Endothelial cell of umbilical vein (primary cell): ENCODE measurements around the gene RMND1. TPM values are rescaled to one million over a fixed set of nuclear protein-coding genes. Genes with fewer than 3 reads are reported as not detected.

ENCODE experiments used
- BruUV-seq: library from RNA; stranded (reverse); fragments of 400-500 nt; replicated peaks from 2 replicates; lab custom pipeline; 2021; lab: Mats Ljungman, UMichigan
- CTCF ChIA-PET: fragments of 300-600, 350-600 bp; sonication (Branson Sonifier 250); formaldehyde crosslinking; loops from one replicate; lab custom pipeline; 2021; ENCODE audit warnings: antibody characterized with exemption, inconsistent platforms; lab: Charles Lee
- POLR2A ChIA-PET: fragments of 300-600, 350-600 bp; sonication (Branson Sonifier 250); formaldehyde crosslinking; loops from one replicate; lab custom pipeline; 2021; ENCODE audit warnings: antibody characterized with exemption, inconsistent platforms; lab: Charles Lee
- DNase-seq: peaks from one replicate; pipeline ENCODE4 v3.0.0-alpha.2; 2011; ENCODE audit warnings: low read depth, low spot score
- FAIRE-seq: peaks from 2 replicates; lab custom pipeline; 2011; peaks lifted over from hg19 to GRCh38; lab: Jason Lieb, UNC
- H2AFZ ChIP-seq: 2 replicates; pipeline ENCODE4 v1.6.0; 2012; ENCODE audit warnings: low read depth, low read length, control low read depth, inconsistent platforms
- H3K27ac ChIP-seq: 2 replicates; pipeline ENCODE4 v1.5.1; 2011; ENCODE audit warnings: low read depth, mild to moderate bottlenecking, control low read depth, low read length, moderate library complexity; ENCODE audit not compliant: insufficient read depth
- H3K27me3 ChIP-seq, 2 experiments: 2 replicates each; pipeline versions ENCODE4 v1.6.0 to v1.6.1; 2011; ENCODE audit warnings: low read length in 2 of 2, mixed read lengths in 1 of 2; ENCODE audit not compliant: control insufficient read depth in 2 of 2, insufficient read depth in 2 of 2
- H3K36me3 ChIP-seq, 2 experiments: 2 replicates in 1 of 2; 3 replicates in 1 of 2; pipeline ENCODE4 v1.5.1; 2011; ENCODE audit warnings: low read length in 2 of 2, mild to moderate bottlenecking in 1 of 2, moderate library complexity in 1 of 2; ENCODE audit not compliant: control insufficient read depth in 2 of 2, insufficient read depth in 2 of 2; ENCODE audit errors: extremely low read depth in 1 of 2
- H3K4me1 ChIP-seq: 3 replicates; pipeline ENCODE4 v1.5.1; 2011; ENCODE audit warnings: mild to moderate bottlenecking, low read length; ENCODE audit not compliant: control insufficient read depth, insufficient read depth; ENCODE audit errors: extremely low read depth
- H3K4me2 ChIP-seq: 2 replicates; pipeline ENCODE4 v1.6.1; 2011; ENCODE audit warnings: low read length, control low read depth, mixed read lengths; ENCODE audit not compliant: insufficient read depth
- H3K4me3 ChIP-seq, 3 experiments: fragments of 200-600 bp in 1 of 3; sonication (generic), shearing (Covaris generic) in 1 of 3; replicated peaks in 1 of 3; 2 replicates each; pipeline ENCODE4 v1.5.1; 2011 to 2016; ENCODE audit warnings: control low read depth in 3 of 3, low read length in 3 of 3, mild to moderate bottlenecking in 2 of 3, inconsistent platforms in 1 of 3, low read depth in 1 of 3, moderate library complexity in 1 of 3; ENCODE audit not compliant: insufficient read depth in 1 of 3
- H3K79me2 ChIP-seq: 2 replicates; pipeline ENCODE4 v1.6.0; 2012; ENCODE audit warnings: low read length, inconsistent platforms; ENCODE audit not compliant: control insufficient read depth, insufficient read depth
- H3K9ac ChIP-seq: replicated peaks from 2 replicates; pipeline ENCODE3; 2011; ENCODE audit warnings: low read length, control low read depth; ENCODE audit not compliant: insufficient read depth; ENCODE audit errors: extremely low read depth
- H3K9me1 ChIP-seq: replicated peaks from 3 replicates; pipeline ENCODE4 v1.6.0; 2011; ENCODE audit warnings: mild to moderate bottlenecking, low read length; ENCODE audit not compliant: control insufficient read depth, insufficient read depth; ENCODE audit errors: extremely low read depth
- H3K9me3 ChIP-seq: replicated peaks from 2 replicates; pipeline ENCODE4 v1.5.1; 2012; ENCODE audit warnings: low read length, inconsistent platforms; ENCODE audit not compliant: control insufficient read depth, insufficient read depth
- H4K20me1 ChIP-seq: replicated peaks from 2 replicates; pipeline ENCODE3; 2011; ENCODE audit warnings: mild to moderate bottlenecking, low read length; ENCODE audit not compliant: control insufficient read depth, insufficient read depth; ENCODE audit errors: extremely low read depth
- MYC ChIP-seq: IDR thresholded peaks from one replicate; pipeline ENCODE4 v1.6.1; 2011; ENCODE audit warnings: mild to moderate bottlenecking, low read depth, low read length
- POLR2A ChIP-seq: IDR thresholded peaks from 2 replicates; pipeline ENCODE4 v1.6.1; 2012; ENCODE audit warnings: low read depth, mild to moderate bottlenecking, control low read depth, low read length
- POLR2AphosphoS5 ChIP-seq: IDR thresholded peaks from 2 replicates; pipeline ENCODE4 v1.6.1; 2012; ENCODE audit warnings: low read depth, mild to moderate bottlenecking, control low read depth, low read length, moderate library complexity; ENCODE audit not compliant: insufficient read depth
- dilution Hi-C: fragments of 300-500 bp; cut with MboI; formaldehyde crosslinking; loops from one replicate; pipeline ENCODE4 v1.15.0; 2019; ENCODE audit warnings: low sequenced_read_pairs; ENCODE audit not compliant: extremely low pct_ligation_motif_present
- intact Hi-C: fragments of 100-400 bp; cut with micrococcal nuclease; formaldehyde crosslinking; loops from one replicate; pipeline ENCODE4 v1.10.0; 2022
- polyA plus RNA-seq, 4 experiments: library from polyadenylated mRNA; depleted of rRNA in 3 of 4; stranded (reverse) in 3 of 4; unstranded in 1 of 4; fragments of >200 nt; gene quantifications; 2 replicates each; pipeline versions ENCODE4 v1.2.1 to v1.2.3, GENCODE V29; 2011 to 2012; ENCODE audit warnings: missing spikeins in 1 of 4
- total RNA-seq: library from RNA; stranded (reverse); gene quantifications from 2 replicates; pipeline ENCODE4 v1.2.3, GENCODE V29; 2021
- TF ChIP-seq, protein P1 (sequence below), 2 donors: IDR thresholded peaks; 1 replicate in 1 of 2; 2 replicates in 1 of 2; pipeline ENCODE4 v1.5.1; 2011; ENCODE audit warnings: low read length in 2 of 2, mild to moderate bottlenecking in 2 of 2, moderate library complexity in 2 of 2, control low read depth in 1 of 2, inconsistent platforms in 1 of 2, low read depth in 1 of 2; ENCODE audit not compliant: insufficient read depth in 1 of 2; ENCODE audit errors: extremely low read depth in 1 of 2

Gene RMND1
- total and polyA plus RNA-seq, 2 donors (not counting 3 experiments of a cell fraction or from before 2014, with no cell fraction given) = 6.3 to 21.4 TPM

DNA sequence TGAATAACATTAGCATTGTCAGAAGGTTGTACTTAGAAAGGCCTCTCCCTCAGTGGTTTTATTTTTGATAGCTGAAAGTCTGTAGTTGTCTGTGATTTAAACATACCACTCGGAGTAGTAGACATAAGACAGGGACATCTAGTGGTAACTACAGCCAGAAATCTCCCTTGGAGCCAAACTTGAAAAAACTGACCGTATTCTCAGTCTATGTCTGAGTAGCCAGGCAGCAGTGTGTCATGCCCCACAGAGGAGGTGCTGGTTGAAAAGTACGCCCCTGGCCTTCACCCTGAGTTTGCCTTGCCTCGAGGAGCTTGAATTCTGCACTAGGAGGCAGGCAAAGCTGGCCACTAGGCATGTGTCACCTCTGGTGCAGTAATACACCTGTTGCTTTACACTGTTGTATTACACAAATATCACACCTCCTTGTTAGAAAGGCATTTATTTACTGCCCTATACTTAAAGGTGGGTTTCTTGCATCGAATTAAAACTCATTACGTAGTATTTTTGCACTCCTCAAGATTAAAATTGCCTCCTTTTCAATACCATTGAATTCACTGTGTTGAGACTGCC is 81.3 kb downstream of the RMND1 start:
- CTCF ChIA-PET = interaction anchor here (0.6 to 3.3 kb wide), 13 partner anchors 12 to 553 kb away, joined by 3 to 23 read pairs (median 4); no protein-coding TSS in a partner anchor
- H2AFZ ChIP-seq = no peak overlapping the region
- dilution Hi-C loops (no loop called here), intact Hi-C loops (no loop called here)
- H3K27ac ChIP-seq = no peak overlapping the region
- H3K36me3 ChIP-seq = peaks cover 3 to 16% of the 10 kb centered on the region in 2 experiments
- no TSS peak for BruUV-seq
- no peak for FAIRE-seq
- peaks cover 10% of the 10 kb centered on the region for H3K79me2 ChIP-seq
- no peaks in the 10 kb centered on the region for H4K20me1 ChIP-seq
- no peaks in the 10 kb centered on the region for H3K9me1 ChIP-seq
- H3K4me2 ChIP-seq = no peak overlapping the region
- H3K9ac ChIP-seq = no peak overlapping the region
- H3K4me1 ChIP-seq = peaks cover 25% of the 10 kb centered on the region
- H3K9me3 ChIP-seq = no peaks in the 10 kb centered on the region
- peak; percentile 42 for DNase-seq
- TF ChIP-seq, protein P1, sequence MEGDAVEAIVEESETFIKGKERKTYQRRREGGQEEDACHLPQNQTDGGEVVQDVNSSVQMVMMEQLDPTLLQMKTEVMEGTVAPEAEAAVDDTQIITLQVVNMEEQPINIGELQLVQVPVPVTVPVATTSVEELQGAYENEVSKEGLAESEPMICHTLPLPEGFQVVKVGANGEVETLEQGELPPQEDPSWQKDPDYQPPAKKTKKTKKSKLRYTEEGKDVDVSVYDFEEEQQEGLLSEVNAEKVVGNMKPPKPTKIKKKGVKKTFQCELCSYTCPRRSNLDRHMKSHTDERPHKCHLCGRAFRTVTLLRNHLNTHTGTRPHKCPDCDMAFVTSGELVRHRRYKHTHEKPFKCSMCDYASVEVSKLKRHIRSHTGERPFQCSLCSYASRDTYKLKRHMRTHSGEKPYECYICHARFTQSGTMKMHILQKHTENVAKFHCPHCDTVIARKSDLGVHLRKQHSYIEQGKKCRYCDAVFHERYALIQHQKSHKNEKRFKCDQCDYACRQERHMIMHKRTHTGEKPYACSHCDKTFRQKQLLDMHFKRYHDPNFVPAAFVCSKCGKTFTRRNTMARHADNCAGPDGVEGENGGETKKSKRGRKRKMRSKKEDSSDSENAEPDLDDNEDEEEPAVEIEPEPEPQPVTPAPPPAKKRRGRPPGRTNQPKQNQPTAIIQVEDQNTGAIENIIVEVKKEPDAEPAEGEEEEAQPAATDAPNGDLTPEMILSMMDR (IDR thresholded peaks at IDR 0.05; ENCODE audit: extremely low read depth in 1 of 2, insufficient read depth in 1 of 2, low read depth in 1 of 2, low read length in 2 of 2) = peak; percentile 9 to 21
- TF ChIP-seq MYC = no peak
- POLR2A ChIA-PET = no interaction called here
- H3K4me3 ChIP-seq = no peak overlapping the region
- no peaks in the 10 kb centered on the region for H3K27me3 ChIP-seq

DNA sequence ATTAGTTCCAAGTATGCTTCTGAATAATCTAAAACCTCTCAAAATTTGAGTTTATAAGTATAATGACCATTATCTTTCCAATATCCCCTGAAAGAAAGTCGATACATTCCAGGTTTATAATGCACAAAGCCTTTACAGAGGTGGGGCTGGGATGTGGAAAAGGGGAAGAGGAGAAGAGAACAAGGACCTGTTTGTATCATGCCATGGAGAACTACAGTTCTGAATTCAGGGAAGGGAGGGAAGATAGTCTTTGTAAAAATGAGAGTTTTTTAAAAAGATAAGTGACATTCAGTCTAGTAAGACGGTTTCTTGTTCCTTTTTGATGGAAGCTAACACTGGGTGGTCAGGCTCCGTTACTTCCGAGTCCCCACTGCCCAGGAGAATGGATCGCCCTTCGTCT is 86.7 kb downstream of the RMND1 start:
- dilution Hi-C loops = no loop called here
- Histone ChIP-seq H3K4me3 (no peak overlapping the region), H3K4me1 (no peaks in the 10 kb centered on the region), H3K9me3 (no peaks in the 10 kb centered on the region), H3K27ac (no peak overlapping the region), H3K36me3 (peaks cover 2 to 13% of the 10 kb centered on the region in 2 experiments), H3K4me2 (no peak overlapping the region), H3K9ac (no peak overlapping the region), H2AFZ (no peak overlapping the region), H3K27me3 (no peaks in the 10 kb centered on the region), H4K20me1 (no peaks in the 10 kb centered on the region), H3K79me2 (no peaks in the 10 kb centered on the region), H3K9me1 (no peaks in the 10 kb centered on the region)
- BruUV-seq = no TSS peak
- FAIRE-seq = no peak
- ChIA-PET POLR2A (no interaction called here), CTCF (interaction anchor here (1.0 to 2.3 kb wide), 2 partner anchors 10 to 473 kb away, joined by 3 to 5 read pairs; no protein-coding TSS in a partner anchor)
- intact Hi-C loops = no loop called here
- TF ChIP-seq POLR2A (no peak), POLR2AphosphoS5 (no peak)
- no peak for DNase-seq
